ENCODE results near the gene HK1. TPM values are rescaled to one million over a fixed set of nuclear protein-coding genes. Genes with fewer than 3 reads are reported as not detected.

Gene HK1
- total and polyA plus RNA-seq, 2 experiments from 2014 or later = 31.1 to 42.5 TPM

GRCh38 chr10:69356187-69356586 lies 77.9 kb downstream of the HK1 start:
- Histone ChIP-seq H3K4me1 (ENCODE audit: insufficient read depth) (peaks cover 9% of the 10 kb centered on the region), H3K36me3 (replicated peaks; ENCODE audit: insufficient read depth, low read depth) (no peaks in the 10 kb centered on the region), H4K20me1 (ENCODE audit: insufficient read depth, poor library complexity, severe bottlenecking) (no peaks in the 10 kb centered on the region), H3K9me2 (replicated peaks; ENCODE audit: insufficient read depth) (no peaks in the 10 kb centered on the region), H3K9me3 (ENCODE audit: low read depth) (no peaks in the 10 kb centered on the region), H3K27me3 (no peaks in the 10 kb centered on the region), H3K4me3 (no peak overlapping the region), H3K4me2 (no peak overlapping the region), H3K27ac (no peak overlapping the region), H3K79me2 (peaks cover 3% of the 10 kb centered on the region), H2AFZ (no peak overlapping the region)
- 97% methylated on average over 2 of the region's 2 CpGs for WGBS (ENCODE audit: low lambda C conversion rate, missing lambda C conversion rate)
- TF ChIP-seq EZH2 (IDR thresholded peaks at IDR 0.05; ENCODE audit: borderline replicate concordance) (no peak), CTCF (IDR thresholded peaks at IDR 0.05; ENCODE audit: poor library complexity) (no peak), EZH2phosphoT487 (IDR thresholded peaks at IDR 0.05; ENCODE audit: low read depth, severe bottlenecking, unreplicated experiment) (no peak)
- no peak for DNase-seq (ENCODE audit: low spot score)

- Histone ChIP-seq H3K4me3 (no peak overlapping the region), H3K27me3 (no peaks in the 10 kb centered on the region), H3K9me2 (replicated peaks; ENCODE audit: insufficient read depth) (no peaks in the 10 kb centered on the region), H3K9me3 (ENCODE audit: low read depth) (no peaks in the 10 kb centered on the region), H3K36me3 (replicated peaks; ENCODE audit: insufficient read depth, low read depth) (no peaks in the 10 kb centered on the region), H3K27ac (no peak overlapping the region), H3K4me1 (ENCODE audit: insufficient read depth) (peaks cover 13% of the 10 kb centered on the region), H4K20me1 (ENCODE audit: insufficient read depth, poor library complexity, severe bottlenecking) (no peaks in the 10 kb centered on the region), H2AFZ (no peak overlapping the region), H3K79me2 (no peaks in the 10 kb centered on the region), H3K4me2 (no peak overlapping the region)
- TF ChIP-seq EZH2 (IDR thresholded peaks at IDR 0.05; ENCODE audit: borderline replicate concordance) = no peak
- TF ChIP-seq EZH2phosphoT487 (IDR thresholded peaks at IDR 0.05; ENCODE audit: low read depth, severe bottlenecking, unreplicated experiment) = no peak
- no peak for TF ChIP-seq CTCF (IDR thresholded peaks at IDR 0.05; ENCODE audit: poor library complexity)
- 89% methylated on average over 12 of the region's 12 CpGs for WGBS (ENCODE audit: low lambda C conversion rate, missing lambda C conversion rate)
- DNase-seq (ENCODE audit: low spot score) = no peak
Measured at GRCh38 chr10:69358148-69358795, 80.0 kb downstream of the HK1 start.

- Histone ChIP-seq H3K27ac (no peak overlapping the region), H3K27me3 (no peaks in the 10 kb centered on the region), H3K36me3 (replicated peaks; ENCODE audit: insufficient read depth, low read depth) (no peaks in the 10 kb centered on the region), H3K4me3 (no peak overlapping the region), H2AFZ (no peak overlapping the region), H3K9me3 (ENCODE audit: low read depth) (no peaks in the 10 kb centered on the region), H3K4me2 (no peak overlapping the region), H3K9me2 (replicated peaks; ENCODE audit: insufficient read depth) (no peaks in the 10 kb centered on the region), H3K79me2 (no peaks in the 10 kb centered on the region), H4K20me1 (ENCODE audit: insufficient read depth, poor library complexity, severe bottlenecking) (no peaks in the 10 kb centered on the region), H3K4me1 (ENCODE audit: insufficient read depth) (peaks cover 22% of the 10 kb centered on the region)
- WGBS (ENCODE audit: low lambda C conversion rate, missing lambda C conversion rate) = 90% methylated on average over 3 of the region's 3 CpGs
- no peak for TF ChIP-seq EZH2phosphoT487 (IDR thresholded peaks at IDR 0.05; ENCODE audit: low read depth, severe bottlenecking, unreplicated experiment)
- no peak for TF ChIP-seq EZH2 (IDR thresholded peaks at IDR 0.05; ENCODE audit: borderline replicate concordance)
- TF ChIP-seq CTCF (IDR thresholded peaks at IDR 0.05; ENCODE audit: poor library complexity) = no peak
- no peak for DNase-seq (ENCODE audit: low spot score)
Measured at GRCh38 chr10:69359148-69359547, 80.9 kb downstream of the HK1 start.

All from hepatocyte (in vitro differentiated cells).